GM12865 (cell line): Measurements from ENCODE around the gene CKMT2.

ENCODE experiments used
- DNase-seq: peaks from one replicate; pipeline ENCODE4 v3.0.0; 2010; ENCODE audit warnings: low read depth
- H3K4me3 ChIP-seq: 2 replicates; pipeline ENCODE4 v1.5.1; 2011; ENCODE audit warnings: mild to moderate bottlenecking, low read depth, low read length, control low read depth
- CTCF ChIP-seq: IDR thresholded peaks from 2 replicates; pipeline ENCODE4 v1.5.1; 2011; ENCODE audit warnings: low read length, control low read depth, low read depth, inconsistent platforms; ENCODE audit not compliant: insufficient read depth; ENCODE audit errors: missing control alignments

The CKMT2 gene

DNA sequence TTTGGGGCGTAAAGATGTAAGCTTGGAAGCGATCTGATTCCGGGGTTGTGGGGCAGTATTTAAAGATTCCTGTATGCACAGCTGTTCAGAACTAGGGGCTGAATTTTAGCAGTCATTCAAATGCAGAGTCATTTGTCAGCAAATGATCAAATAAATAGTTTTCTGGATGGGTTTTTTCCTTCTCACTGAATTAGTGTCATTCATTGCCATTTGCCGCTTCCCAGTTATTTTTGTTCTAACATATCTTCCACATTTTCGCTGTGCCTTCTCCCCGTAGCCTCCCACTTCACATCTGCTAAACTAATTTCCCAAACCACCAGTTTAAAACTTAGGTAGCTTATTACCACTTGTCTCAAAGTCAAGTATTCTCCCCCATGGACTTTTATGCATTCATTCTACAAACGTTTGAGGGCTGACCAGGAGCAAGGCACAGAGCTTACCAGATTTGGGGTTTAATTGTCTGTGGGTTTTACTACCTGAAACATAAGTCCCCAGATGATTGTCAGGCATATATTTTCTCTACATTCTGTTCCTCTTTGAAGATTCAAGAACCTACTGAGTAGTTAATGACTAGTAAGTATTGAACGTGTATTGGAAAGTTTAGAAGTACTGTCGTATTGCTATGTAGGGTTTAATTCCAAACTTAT is 41.3 kb upstream of the CKMT2 start:
- no peak overlapping the region for H3K4me3 ChIP-seq
- no peak for TF ChIP-seq CTCF
- DNase-seq: no peak

DNA sequence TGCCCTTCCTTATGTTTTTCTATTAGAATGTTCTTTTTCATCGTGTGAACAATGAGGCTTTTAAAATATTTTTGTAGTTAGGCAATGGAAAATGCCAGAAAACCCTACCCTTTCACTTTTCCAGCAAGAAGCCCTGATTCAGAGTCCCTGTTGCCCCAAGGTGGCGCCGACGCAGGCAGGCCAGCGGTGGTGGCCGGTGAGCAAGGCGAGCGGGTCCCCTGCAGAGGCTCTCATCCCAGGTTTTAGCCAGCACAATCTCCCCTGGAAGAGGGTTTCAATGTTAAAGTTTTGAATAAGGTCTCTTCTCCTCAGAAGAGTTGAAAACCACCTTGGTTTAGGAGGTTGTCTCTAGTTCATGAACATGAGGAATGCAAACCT is 40.8 kb upstream of the CKMT2 start:
- no peak overlapping the region for H3K4me3 ChIP-seq
- TF ChIP-seq CTCF: no peak

GRCh38 chr5:81194633-81195334 is 38.3 kb upstream of the CKMT2 start:
- no peak overlapping the region for H3K4me3 ChIP-seq
- peak; percentile 82 for DNase-seq
- peak; percentile 89 for TF ChIP-seq CTCF

More for the DNA sequence above, 40.8 kb upstream of the CKMT2 start:
- DNase-seq: no peak

DNA sequence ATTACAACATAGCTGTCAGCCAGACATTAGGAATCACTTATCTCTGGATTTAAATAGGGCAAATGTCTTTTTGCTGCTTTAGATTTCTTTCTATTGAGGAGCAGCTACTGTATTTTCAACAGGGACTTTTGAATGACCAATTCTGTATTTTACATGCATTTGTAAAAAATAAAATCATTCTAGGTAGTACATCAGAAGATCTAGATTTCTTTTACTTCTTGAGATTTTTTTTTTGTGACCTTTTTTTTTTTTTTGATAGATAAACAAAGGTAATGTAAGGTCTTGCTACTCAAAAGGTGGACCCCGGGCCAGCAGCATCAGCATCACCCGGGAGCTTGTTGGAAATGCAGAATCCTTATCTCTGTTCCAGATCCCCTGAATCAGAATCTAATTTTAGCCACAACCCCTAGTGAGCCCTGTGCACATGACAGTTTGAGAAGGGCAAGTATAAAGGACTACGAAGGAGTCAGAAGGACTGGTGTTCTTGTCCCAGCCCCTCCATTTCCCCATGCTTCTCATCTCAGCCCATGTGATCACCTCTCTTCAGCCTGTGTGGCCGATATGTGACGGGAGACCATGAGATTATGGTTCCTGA is 37.7 kb upstream of the CKMT2 start:
- DNase-seq: no peak
- no peak overlapping the region for H3K4me3 ChIP-seq
- no peak for TF ChIP-seq CTCF

DNA sequence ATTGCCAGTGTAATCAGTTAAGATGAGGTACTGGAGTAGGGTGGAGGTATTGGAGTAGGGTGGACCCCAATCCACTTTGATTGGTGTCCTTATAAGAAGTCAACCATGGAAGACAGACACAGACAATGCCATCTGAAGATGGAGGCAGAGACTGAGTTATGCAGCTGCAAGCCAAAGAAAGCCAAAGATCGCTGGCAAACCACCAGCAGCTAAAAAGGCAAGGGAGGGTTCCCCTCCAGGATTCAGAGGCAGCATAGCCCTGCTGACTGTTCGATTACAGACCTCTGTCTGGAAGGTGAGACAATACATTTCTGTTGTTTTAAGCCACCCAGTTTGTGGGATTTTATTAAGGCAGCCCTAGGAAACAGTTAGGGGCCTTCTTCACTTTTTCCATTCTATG is 30.5 kb upstream of the CKMT2 start:
- no peak for DNase-seq
- TF ChIP-seq CTCF: no peak
- H3K4me3 ChIP-seq: no peak overlapping the region

DNA sequence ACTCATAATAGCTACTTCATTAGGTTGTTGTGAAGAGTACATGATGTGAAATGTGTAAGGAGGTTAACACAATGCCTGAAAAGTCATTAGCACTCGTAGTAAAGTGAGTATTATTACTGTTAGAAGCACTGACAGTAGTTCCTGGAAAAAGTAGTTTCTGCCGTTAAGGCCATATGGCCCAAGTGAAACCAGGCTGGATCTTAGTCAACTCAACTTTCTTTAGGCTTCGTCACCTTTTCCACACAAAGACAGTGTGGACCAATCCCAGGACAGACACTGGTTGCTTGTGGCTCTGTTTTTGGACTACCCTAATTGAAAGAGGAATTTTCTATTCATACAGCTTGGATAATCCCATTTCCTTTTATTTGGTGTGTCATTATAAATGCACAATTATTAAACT is 29.4 kb upstream of the CKMT2 start:
- no peak for DNase-seq
- TF ChIP-seq CTCF: no peak
- no peak overlapping the region for H3K4me3 ChIP-seq
